Measurements from ENCODE around the gene A2ML1. TPM values are rescaled to one million over a fixed set of nuclear protein-coding genes. Genes with fewer than 3 reads are reported as not detected.
"Not testable (repeated sequence)": the region's sequence is repeated elsewhere in the genome, so short reads cannot be mapped to it uniquely, and the experiment has no call there.

A2ML1 gene
- total and polyA plus RNA-seq, 2 of the 4 experiments (the other 2 are of a cell fraction) = not detected

GRCh38 chr12:8859448-8859847 lies 37.0 kb downstream of the A2ML1 start:
- intact Hi-C loops (cut with micrococcal nuclease); in situ Hi-C loops (cut with MboI; ENCODE audit: low sequenced_read_pairs); H3K18ac ChIP-seq (ENCODE audit: low read depth, low read length); H3K9me1 ChIP-seq (ENCODE audit: insufficient read depth, low read length); H3K27me3 ChIP-seq (ENCODE audit: control insufficient read depth, insufficient read depth, low read length); H4K8ac ChIP-seq (ENCODE audit: low read depth in 2 of 2, low read length in 2 of 2); H4K20me1 ChIP-seq (ENCODE audit: insufficient read depth, low read length); H2BK120ac ChIP-seq (ENCODE audit: low read depth, low read length); H4K5ac ChIP-seq (ENCODE audit: low read depth, low read length); H2AK9ac ChIP-seq (replicated peaks; ENCODE audit: low read depth, low read length, poor library complexity); H3K4me3 ChIP-seq (ENCODE audit: insufficient read depth, low read depth, low read length); H2BK5ac ChIP-seq (ENCODE audit: low read depth, low read length, poor library complexity, severe bottlenecking); POLR2A ChIA-PET (ENCODE audit: unreplicated experiment); H3K4ac ChIP-seq (ENCODE audit: low read depth, low read length); H3K27ac ChIP-seq (ENCODE audit: insufficient read depth, low read length); BruUV-seq (replicated peaks); H3K23ac ChIP-seq (ENCODE audit: low read depth, low read length); H3K9ac ChIP-seq (ENCODE audit: low read depth, low read length); H2AK5ac ChIP-seq (ENCODE audit: low read depth, low read length); H3K36me3 ChIP-seq (ENCODE audit: control insufficient read depth, insufficient read depth, low read length); H2BK15ac ChIP-seq (ENCODE audit: low read depth, low read length); H2AFZ ChIP-seq (replicated peaks; ENCODE audit: low read length, poor library complexity); H3K9me3 ChIP-seq (ENCODE audit: control insufficient read depth, insufficient read depth, low read length); H2BK20ac ChIP-seq (ENCODE audit: low read depth, low read length); H3K56ac ChIP-seq (ENCODE audit: extremely low read depth, insufficient read depth, low read length); H3K4me1 ChIP-seq (ENCODE audit: control insufficient read depth, insufficient read depth, low read length); H3K4me2 ChIP-seq (ENCODE audit: low read depth, low read length); ATAC-seq (ENCODE audit: low read depth); H4K91ac ChIP-seq (ENCODE audit: insufficient read depth, low read depth, low read length); H3K14ac ChIP-seq (replicated peaks; ENCODE audit: low read depth, low read length); H3K79me1 ChIP-seq (ENCODE audit: low read depth in 1 of 2, low read length in 2 of 2); DNase-seq; dilution Hi-C loops (cut with HindIII; ENCODE audit: low sequenced_read_pairs, unreplicated experiment): not testable (repeated sequence)
- CTCF ChIA-PET = interaction anchor here (1.2 to 2.0 kb wide), 4 partner anchors 21 to 178 kb away, joined by 3 to 13 read pairs (median 8); no protein-coding TSS in a partner anchor
- no CpG with 5 or more reads among the region's 4 CpGs for WGBS, 2 experiments (ENCODE audit: extremely low coverage in 2 of 2, insufficient read length in 1 of 2)
- TF ChIP-seq CEBPB (IDR thresholded peaks at IDR 0.05; ENCODE audit: low read depth, low read length) = peak; percentile 83
